DMS114 treated with DMSO at 0.1 percent for 48 hours (cell line): Measurements from ENCODE around the gene ANO2.

Experiments used
- DNase-seq: peaks from one replicate; lab custom pipeline; 2025; ENCODE audit not compliant: unreplicated experiment; lab: John Stamatoyannopoulos, UW

The ANO2 gene

DNA sequence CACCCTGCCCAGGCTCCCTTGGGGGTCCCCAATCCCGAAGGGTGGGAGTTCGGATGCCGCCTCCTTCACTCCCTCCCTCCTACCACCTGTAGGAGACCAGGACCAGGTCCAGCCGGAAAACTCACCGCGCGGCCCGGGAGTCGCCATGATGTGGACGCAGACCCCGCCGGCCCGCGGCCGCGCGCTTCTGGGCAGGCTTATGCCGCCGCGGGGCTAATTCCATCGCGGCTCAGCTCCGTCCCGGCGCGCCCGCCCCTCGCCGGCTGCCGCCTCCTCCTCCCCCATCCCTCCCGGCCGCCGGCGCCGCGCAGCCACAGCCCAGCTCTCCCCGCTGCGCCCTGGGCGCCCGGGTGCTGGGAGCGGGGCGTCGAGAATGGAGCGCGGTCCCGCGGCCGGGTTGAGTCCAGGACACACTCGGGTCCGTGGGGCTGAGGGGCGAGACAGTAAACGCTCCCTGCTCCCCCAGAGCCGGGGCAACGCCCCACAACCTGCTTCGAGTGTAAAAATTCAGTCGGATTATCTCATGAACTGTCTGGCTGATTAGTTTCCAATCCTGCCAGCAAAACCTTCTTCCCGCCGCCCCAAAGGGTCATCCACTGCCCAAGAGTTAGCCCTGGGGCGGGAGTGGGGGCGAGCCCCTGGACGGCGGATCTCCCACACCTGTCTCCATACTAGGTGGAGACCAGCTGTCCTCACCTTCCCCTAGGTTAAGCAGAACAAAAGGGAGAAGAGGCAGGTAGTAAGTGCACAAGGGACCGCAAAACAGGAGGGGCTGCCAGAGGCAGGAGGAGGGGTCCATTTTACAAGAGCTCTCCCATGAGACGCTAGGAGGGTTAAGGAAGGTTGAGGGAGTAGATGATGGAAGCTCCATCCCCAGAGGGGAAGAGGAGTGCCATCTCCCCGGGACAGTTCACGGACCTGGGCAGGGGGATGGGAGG, at the start of gene ANO2:
Gene ANO2 (minus strand): TSS at position 189 of the 938 bp plus-strand sequence. CDS start 42 bp downstream, at position 147.
- DNase-seq: no peak

DNA sequence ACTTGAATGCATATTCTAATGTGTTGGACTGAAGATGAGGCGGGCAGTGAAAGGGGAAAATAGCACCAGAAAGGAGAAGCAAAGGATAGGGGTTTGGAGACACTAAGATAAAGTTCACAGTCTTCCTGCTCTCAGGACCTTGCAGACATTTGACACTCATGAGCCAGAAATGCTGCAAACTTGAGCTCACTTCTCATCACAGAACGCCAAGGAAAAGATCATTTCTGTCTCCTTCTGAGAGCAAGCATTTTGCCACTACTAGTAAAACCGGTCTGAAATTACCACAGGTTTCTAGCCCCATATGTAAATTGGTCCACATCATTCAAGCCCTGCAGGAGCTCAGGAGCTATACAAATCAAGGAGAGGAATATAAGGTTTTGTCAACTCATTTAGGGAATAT, 44.6 kb upstream of the ANO2 start:
- DNase-seq: no peak

DNA sequence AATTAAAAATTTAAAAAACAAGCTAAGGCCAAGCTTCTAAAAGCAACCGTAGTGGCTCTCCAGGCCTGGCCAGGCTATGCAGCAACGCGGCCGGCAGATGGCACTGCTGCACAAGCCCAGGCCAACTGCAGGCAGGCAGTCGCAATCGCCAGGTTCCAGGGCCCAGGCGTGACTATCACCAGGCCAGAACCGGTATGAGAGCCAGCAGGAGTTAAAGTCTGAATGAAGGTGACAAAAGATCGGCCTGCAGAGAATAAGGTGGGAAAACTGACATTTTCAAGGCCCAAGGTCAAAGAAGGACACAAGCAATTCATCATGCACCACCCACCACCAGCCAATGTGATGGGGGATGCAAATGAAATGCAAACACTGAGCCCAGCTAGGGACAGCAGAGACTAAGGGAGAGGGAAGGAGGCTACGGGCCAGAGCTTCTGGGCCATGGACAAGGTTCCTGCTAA, 43.6 kb upstream of the ANO2 start:
- DNase-seq: peak; percentile 62

DNA sequence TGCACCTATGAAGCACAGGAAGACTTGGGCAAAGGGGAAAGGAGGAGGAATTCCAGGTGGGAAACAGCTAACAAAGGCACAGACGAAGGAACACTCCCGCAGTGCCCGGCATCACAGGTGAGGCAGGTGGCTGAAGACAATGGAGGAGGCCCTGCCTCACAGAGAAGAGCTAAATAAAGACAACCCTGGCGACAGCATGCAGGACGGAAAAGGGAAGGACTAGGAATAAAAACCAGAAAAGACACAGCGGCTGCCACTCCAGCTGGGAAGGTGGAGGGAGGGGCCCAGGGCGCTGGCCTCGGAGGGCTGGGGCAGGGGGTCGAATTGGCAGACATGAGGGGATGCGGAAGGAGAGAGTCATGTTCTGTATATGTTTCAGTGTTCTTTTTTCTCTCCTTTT, 43.0 kb upstream of the ANO2 start:
- DNase-seq: no peak

DNA sequence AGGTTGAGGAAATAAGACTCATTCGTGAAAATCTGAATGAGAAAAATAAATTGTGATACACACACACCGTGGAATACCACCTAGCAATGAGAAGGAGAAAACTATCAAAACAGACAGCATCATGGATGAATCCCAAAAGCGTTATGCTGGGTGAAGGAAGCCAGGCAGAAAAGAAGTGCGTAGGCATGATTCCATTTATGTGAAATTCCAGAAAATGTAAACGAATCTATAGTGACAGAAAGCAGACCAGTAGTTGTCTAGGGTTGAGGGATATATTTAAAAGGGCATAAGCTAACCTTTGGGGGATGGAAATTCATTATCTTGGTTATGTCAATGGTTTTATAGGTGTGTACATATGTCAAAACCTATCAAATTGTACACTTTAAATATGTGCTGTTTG, 42.5 kb upstream of the ANO2 start:
- DNase-seq: no peak

DNA sequence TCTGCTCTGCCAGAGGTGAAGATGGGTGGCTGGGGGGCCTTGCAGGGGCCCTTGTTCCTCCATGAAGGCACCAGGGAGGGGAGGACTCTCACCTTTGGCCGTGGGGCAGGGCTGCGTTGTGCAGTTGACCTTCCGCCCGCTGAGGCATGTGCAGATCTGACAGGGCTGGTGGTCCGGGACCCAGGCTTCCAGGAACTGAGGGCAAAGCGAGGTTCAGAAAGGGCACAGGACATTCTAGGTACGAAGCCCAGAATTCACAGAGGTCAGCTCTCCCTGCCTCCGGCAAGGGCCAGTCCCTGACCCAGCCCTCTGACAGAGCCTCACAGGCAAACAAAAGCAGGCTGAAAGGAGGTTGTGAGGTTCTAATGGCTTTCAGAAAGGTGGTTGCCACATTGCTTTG, 40.4 kb upstream of the ANO2 start:
- no peak for DNase-seq

DNA sequence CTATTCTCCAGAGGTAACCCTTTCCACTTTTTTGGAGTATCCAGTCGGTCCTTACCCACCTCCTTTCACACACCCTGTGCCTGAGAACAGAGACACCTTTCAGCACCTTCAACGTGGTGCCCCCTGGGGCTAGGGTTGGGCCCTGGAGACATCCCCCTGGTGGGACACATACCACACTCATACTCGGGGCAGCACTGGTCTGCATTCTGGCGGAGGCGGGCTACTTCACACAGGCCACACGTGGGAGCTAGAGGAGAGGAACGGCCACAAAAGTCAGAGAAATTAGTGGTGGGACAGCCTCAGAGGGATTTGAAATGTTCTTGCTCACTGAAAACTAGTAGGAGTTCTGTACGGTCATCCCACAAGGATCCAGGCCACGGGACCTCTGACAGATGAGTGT, 39.8 kb upstream of the ANO2 start:
- no peak for DNase-seq

DNA sequence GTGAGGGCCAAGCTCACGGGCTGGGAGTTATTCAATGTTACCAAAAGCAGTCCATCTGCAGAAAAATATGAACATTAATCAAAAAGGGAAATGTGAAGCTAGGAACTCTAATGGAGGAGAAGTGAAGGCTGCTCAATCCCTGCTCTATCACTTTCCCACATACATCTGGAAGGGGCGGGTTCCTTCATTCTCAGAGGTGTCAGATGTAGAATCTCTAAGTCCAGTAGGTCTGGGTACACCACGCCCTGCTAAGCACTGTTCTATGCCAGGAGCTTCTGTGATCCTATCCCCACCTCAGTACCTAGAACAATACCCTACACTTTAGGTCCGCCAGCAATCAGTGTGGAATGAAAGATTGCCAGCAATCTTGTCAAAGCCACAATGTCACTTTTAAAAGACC, 37.0 kb upstream of the ANO2 start:
- DNase-seq: no peak

DNA sequence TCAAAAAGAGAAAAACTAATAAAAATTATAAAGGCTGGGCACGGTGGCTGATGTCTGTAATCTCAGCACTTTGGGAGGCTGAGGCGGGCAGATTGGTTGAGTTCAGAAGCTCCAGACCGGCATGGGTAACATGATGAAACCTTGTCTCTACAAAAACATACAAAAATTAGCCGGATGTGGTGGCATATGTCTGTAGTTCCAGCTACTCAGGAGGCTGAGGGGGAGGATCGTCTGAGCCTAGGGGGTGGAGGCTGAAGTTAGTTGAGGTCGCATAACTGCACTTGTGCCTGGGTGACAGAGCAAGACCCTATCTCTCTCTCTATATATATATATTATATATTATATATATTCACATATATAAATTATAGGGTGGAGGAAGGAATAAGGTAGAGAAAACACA, 32.5 kb upstream of the ANO2 start:
- no peak for DNase-seq

DNA sequence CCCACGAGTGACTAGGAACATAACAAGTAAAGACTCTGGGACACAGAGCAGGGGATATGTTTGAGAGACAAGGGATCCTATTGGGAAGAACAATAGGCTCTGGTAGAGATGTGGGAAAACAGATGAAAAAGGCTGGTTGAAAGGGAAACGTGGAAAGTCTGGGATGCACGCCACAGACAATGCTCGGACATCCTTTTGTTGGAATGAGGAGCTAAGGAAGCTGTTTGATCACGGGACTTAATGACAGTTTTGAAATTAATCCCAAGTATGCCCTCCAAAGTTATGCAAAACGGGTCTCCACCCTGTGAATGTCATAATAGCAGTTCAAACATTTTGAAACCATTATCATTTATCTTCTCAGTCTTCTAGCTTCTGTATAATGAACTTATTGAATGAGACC, 31.7 kb upstream of the ANO2 start:
- no peak for DNase-seq

DNA sequence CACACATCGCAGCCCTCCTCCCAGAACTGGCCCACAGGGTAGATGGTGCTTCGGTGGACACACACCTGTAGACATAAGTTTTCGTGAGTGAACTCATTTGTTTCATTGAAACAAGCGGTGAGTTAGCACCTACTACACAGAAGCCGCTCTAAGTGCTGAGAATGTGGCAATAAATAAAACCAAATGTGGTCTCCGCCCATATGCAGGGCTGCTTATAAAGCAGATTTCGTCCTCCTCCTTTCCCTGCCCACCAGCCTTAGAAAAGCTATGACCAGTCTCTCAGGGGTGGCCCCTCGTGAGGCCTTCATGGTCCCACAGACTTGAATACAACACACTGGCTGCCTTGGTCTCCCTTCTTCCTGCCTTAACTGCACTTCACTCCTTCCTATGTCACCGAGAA, 31.1 kb upstream of the ANO2 start:
- no peak for DNase-seq

DNA sequence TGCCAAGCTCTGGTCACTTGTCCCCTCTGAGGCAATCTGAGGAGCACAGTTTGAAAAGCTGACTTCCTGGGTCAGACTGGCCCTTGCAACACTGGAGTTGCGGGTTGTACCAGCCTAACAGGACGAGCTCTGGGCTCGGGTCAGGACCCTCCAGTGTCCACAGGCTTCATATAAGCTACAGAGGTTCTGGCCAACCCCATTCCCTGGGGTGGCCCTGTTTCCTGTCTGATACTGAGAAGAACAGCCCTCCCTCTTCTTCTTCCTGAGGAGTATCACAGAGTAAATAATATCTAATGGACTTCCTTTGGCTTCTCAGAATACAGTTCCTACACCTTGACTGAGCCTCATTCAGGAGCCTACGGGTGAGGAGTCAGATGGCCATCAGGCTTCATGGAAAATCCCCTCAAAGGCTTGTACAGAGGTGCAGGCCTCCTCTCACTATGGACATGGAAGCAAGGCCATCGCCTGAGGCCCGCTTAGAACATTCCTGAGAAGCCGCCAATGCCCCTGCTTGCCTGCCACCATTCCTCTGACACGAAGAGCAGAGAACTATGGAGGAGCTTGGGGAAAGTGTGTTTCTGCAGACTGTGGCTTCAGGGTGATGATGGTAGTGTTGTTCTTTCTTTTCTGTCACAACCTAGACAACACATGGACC, 28.5 kb upstream of the ANO2 start:
- no peak for DNase-seq

DNA sequence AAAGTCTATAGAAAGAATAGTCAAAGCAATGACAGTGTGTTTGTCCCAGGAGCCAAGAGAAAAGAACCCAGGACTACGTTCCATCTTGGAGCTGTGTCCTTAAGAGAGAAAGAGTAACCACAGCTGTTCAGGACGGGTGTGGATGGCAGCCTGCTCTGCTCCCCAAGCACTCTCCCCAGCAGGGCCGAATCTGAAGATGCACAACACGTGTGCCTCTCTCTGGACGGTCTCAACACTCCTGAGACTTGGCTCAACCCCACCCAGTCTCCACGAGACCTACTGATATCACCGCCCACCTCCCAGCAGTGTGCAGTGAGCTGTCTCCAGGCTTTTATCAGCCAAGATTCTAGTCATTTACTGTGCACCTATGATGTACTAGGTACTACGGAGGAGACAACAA, 27.3 kb upstream of the ANO2 start:
- DNase-seq: no peak

DNA sequence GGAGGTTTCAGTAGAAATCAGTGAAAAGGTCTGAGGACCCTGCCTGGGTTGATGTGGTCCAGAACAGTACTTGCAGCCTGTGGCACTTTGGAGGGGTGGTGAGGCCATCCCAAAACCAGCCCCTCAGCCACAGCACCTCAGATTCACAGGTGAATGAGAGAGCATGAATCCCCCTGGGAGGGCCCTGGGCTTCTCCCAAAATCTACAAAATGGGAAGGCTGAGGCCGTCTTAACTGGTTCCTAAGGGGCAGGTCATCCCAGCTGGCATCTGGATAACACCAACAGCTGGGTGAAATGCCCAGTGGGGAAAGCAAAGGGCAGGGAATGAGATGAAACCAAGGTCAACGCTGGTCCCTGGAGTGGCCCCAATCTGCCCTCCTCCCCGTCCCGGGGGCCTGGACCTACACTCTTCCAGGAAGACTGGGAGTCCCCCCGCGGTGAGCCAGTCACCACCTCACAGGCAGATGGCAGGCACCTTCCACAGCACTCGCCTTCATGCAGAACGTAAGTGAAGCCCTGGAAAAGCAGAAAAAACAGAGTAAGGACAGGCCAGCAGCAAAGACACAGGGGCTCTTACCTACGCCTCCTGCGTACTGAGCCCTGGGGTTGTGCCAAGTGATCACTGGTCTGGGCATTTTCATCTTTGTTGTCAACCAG, 26.3 kb upstream of the ANO2 start:
- no peak for DNase-seq

DNA sequence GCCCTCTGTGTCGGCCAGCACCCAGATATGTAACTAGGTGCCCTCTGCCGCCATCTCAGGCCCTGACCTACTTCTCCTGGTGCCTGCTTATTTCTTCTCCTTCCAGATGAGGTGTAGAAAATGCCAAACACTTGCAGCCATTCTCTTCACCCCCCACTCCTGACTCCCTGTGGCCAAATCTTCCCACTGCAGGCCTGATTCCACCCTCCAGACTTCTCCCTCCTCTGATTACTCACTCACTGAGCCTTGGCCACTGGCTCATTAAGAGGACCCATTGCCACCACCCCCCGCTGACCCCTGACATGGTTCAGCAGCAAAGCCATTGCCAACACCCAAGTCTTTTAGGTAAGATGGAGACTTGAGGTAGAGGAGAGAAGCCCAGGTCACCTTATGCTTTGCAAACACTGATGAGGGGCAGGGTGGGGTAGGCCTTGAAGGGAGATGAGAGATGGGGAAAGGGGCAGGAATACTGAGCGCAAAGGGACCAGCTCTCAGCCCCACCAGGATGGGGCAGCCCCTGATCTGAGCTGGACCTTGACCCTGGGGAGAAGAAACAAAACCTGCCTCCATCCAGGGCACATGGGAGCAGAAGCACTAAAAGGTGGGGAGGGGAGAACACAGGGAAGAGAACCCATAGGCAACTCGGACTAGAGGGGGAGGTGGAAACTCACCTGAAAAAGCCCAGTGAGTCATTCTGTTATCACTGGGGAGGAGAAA, 25.1 kb upstream of the ANO2 start:
- no peak for DNase-seq

DNA sequence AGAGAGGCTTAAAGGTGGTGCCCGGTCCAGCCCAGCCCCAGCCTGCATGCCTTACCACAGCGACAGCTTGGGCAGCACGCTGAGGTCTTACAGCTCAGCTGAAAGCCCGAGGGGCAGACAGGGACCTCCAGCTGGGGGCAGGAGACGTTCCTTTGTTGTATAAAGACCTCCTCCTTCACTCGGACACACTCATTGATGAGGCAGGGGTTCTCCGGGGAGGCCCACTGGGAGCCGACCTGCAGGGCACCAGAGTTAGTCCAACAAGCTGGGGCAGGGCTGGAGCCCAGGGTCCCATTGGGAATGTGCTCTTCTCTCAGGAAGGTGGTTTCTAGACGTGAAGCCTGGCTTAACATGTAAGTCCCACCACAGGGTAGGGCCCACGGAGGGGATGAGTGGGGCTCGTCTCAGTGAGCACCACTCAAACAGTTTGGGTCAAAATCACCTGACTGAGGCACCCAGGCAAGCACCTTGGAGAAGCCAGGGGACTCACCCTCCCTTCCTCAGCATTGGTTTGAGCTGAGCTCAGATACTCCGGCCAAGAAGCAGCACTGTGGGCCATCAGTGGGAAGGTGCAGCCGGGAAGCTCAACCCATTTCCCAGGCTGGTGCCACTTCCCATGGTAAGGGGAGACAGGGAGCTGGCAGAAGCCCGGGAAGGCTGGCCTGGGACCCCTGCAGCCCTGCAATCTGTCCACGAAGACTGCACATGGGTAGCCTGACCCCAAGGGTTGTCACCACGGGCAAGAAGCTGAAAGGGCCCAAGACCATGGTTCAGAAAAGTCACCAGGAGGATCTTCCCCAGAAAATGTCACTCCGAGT, 24.3 kb upstream of the ANO2 start:
- DNase-seq: no peak

DNA sequence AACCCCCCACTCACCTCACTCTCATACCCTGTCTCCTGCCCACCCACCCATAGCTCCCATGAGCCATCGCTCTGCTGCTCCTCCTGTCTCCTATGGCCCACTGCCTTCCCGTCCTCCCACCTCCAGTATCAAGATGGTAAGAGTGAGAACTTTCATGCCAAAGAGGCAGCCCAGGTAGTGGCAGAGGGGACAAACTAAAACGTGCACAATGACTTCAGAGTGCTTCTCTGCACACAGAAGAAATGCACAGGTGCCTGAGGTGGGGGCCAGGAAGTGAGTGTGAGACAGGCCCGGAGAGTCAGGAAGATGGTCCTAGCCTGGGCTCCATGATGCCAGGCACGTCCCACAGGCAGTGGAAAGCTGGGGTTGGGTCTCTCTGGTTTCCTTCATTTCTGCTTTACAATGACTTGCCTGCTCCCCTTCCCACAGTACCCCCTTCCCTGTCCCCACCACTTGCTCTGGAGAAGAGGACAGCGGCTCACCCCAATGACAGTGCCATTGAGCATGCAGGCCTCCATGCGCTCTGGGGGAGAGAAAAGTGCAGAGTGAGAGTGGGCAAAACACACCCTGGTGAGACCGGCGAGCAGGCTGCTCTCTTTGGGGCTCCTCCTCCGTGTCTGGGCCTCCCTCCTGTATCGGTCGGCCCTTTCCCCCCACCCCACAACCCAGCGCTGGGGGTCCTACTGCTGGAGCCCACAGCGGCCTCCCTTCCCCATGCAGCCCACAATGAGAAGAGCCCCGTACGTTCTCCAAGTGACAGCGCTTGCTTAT, 22.8 kb upstream of the ANO2 start:
- DNase-seq: no peak

DNA sequence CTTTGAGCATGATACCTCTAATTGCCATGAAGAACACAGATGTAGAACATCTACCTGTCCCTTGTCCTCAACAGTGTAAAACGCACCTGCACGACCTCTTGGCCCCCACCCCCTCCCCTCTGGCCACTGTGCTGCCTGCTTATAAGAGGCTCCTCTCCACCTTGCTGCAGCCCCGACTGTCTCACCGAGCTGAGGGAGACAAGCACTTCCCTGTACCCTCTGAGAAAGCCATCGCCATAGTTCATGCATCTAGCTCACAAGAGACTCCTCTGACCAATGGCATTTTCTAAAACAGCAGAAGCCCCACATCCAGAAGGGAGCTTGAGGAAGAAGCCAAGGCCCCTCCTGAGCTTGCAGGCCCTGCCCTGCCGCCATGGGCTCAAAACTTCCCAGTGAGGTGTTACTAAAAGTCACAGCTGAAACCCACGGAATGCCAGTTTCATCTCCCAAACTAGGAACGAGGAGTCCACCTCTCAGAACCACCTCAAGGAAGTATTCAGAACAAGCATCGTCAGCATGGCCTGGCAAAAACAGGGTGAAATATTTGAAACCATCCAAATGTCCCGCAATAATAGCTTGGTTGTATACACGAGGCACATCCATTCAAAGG, 21.5 kb upstream of the ANO2 start:
- DNase-seq: no peak

DNA sequence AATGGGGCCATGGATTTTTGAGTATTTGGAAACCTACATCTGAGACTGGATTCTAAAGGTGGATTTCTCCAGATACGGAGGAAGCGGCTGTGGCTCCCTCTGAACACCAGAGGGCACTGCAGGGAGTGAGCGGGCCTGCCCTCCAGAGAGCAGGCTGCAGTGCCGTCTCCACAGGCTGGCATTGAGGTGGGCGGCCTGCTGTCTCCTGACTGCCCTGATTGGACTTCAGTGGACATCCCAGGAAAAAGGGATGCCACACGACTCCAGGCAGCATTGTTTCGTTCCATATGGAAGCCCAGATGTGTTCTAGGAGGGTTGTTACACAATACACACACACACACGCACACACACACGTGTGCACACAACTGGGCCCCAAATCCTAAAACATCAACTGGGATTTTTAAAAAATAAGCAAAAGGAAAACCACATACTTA, 20.9 kb upstream of the ANO2 start:
- DNase-seq: peak; percentile 46
